Hematopoietic multipotent progenitor cell (in vitro differentiated cells): Measurements from ENCODE around the gene PAGE1. TPM values are rescaled to one million over a fixed set of nuclear protein-coding genes. Genes with fewer than 3 reads are reported as not detected.
"Not testable (repeated sequence)": the region's sequence is repeated elsewhere in the genome, so short reads cannot be mapped to it uniquely, and the experiment has no call there.

ENCODE experiments used
- DNase-seq, 3 donors: peaks; one replicate each; pipeline ENCODE4 v3.0.0-alpha.2; 2011 to 2015; ENCODE audit warnings: low read depth in 2 of 3, low spot score in 2 of 3
- total RNA-seq: library from RNA; depleted of rRNA; stranded (reverse); fragments of >200 nt; gene quantifications from one replicate; pipeline ENCODE4 v1.2.3, GENCODE V29; 2012

PAGE1 gene, protein sequence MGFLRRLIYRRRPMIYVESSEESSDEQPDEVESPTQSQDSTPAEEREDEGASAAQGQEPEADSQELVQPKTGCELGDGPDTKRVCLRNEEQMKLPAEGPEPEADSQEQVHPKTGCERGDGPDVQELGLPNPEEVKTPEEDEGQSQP
- not detected for total RNA-seq

GRCh38 chrX:49695276-49696180, at the start of gene PAGE1:
PAGE1 (minus strand) TSS chrX:49695984; CDS start chrX:49694770, 1,214 bp downstream.
- no peak for DNase-seq

- DNase-seq: not testable (repeated sequence)
Observed at GRCh38 chrX:49741501-49741900, 45.7 kb upstream of the PAGE1 start.

- DNase-seq: no peak
Observed at GRCh38 chrX:49727847-49728246, 32.1 kb upstream of the PAGE1 start.

- DNase-seq: no peak
Observed at GRCh38 chrX:49726966-49727365, 31.2 kb upstream of the PAGE1 start.

- peak in 1 of 3 donors; percentile 0 for DNase-seq
Observed at GRCh38 chrX:49725923-49726904, 30.4 kb upstream of the PAGE1 start.

- DNase-seq: no peak
Observed at GRCh38 chrX:49725401-49725800, 29.6 kb upstream of the PAGE1 start.

GRCh38 chrX:49720106-49720505, 24.3 kb upstream of the PAGE1 start:
- not testable (repeated sequence) for DNase-seq

DNA sequence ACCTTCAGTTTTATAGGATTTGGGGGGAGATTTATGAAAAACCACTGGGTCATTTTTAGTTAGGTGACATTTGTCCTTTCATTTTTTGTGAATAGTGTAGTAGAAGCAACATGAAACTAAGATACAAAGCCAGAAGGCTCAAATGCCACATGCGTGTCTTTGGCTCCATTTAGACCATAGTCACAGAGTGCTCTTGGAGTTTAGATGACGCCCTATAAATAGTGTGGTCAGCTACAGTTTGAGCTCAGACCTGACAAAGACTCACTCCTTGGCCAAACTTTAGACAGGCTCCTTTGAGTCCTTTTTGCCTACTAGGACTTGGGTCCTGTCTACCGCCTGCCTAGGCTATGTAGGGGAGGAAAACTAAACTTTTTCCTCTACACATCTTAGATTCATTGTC, 16.8 kb upstream of the PAGE1 start:
- DNase-seq: no peak

GRCh38 chrX:49710744-49711319, 15.0 kb upstream of the PAGE1 start:
- DNase-seq: no peak

DNA sequence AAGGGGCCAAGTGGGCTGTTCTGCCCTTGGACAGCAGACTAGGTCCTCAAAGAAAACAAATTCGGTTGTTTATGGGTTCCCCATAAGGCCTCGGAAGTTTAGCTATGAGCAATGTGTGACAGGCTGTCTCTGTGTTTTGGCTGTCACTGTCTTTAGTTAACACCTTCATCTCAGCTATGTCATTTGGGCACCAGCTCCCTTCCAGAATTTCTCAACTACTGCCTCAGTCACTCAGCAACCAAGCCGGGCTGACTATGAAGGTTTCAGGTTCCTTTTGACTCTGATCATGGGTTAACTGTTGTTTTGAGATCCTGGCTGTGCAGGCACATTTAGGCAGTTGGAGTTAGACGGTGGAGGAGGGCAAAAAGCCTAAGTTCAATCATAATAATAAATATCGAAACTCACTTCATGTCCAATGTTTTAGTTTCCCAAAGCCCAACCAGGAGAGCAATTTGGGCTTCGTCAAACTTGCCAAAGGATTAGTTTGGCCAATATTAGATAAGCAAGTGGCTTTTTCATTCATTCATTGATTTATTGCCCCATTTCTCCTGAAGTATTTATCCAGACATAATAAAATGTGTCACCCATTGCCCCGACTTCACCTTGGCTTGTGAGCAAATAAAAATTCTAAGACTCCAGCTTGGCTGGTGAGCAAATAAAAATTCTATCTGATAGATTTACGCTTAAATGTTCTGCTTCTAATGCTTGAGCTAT, 9.1 kb upstream of the PAGE1 start:
- no peak for DNase-seq

GRCh38 chrX:49701933-49702332, 6.1 kb upstream of the PAGE1 start:
- no peak for DNase-seq

GRCh38 chrX:49701323-49701722, 5.5 kb upstream of the PAGE1 start:
- DNase-seq: no peak

DNA sequence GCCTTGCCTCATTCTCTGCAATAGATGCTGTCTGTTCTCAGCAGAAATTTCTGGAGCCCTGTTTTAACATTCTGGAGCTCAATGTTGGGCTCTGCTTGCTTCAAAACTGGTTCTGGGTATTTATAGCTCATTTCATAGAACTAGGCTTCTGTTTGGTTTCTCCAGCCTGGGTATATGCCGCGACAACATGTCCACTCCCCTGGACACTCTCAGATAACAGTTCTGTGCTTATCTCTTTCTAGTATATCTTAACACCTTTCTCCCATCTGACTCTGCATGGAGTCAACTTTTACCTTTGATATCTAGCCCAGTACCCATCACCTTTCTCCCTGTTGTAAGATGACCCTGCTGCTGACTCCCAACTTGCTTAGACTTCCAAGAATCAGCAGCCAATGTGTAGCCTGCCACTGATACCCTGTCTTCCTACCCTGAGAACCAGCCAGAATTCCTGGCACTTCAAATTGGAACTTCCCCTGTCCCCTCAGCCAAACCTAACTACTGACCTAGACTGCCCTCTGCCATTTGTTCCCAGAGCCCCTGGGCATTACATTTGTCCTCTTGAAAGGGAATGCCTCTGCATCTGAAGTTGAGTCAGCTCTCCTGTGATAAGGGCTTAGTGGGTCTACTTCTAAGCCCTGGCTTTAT, 20.6 kb downstream of the PAGE1 start:
- no peak for DNase-seq

DNA sequence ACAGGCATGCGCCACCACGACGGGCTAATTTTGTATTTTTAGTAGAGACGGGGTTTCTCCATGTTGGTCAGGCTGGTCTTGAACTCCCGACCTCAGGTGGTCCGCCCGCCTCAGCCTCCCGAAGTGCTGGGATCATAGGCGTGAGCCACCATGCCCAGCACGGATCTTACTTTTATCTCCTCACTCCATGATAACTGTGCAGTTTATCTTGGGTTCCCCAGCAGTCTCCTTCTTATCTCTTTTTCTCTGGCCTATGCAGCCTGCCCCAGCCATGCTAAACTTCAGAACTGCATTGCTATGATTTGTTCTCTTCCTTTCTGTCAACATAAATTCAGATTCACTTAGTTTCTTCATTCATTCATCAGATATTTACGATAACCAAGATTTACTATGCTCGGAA, 22.4 kb downstream of the PAGE1 start:
- no peak for DNase-seq

- no peak for DNase-seq
Observed at GRCh38 chrX:49664824-49665223, 31.0 kb downstream of the PAGE1 start.

DNA sequence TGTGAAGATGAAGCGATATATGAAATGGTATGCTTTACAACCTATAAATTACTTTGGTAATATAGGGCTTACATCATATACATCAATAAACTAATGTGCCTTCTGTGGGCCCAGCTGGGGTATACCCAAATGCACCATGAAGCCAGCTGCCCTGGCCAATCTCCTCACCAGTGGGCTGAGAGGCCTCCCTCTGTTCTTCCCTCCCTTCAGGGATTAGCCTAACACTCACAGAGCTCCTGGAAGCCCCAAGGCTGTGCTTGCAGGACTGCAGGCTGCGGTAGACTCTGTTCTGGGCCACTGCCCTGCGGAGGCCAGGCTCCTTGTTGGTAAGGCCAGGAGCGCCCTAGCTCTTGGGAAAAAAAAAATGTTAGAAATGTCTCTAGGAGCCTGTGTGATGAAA, 33.9 kb downstream of the PAGE1 start:
- DNase-seq: no peak

DNA sequence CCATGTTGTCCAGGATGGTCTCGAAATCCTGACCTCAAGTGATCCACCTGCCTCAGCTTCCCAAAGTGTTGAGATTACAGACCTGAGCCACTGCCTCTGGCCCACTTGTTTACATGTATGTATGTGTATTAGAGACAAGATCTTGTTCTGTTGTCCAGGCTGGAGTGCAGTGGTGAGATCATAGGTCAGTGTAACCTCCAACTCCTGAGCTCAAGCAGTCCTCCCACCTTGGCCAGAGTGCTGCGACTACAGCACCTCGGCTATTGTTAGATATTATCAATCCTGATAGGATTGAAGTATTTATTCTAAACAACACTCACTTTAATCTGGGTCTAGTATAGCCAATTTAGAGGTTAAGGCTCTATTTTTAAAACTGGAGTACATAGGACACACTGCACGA, 36.0 kb downstream of the PAGE1 start:
- no peak for DNase-seq

GRCh38 chrX:49656533-49656932, 39.3 kb downstream of the PAGE1 start:
- DNase-seq: no peak

- no peak for DNase-seq
Observed at GRCh38 chrX:49644991-49645637, 50.7 kb downstream of the PAGE1 start.
